NCI-H446 treated with DMSO at 0.1 percent for 48 hours (cell line): ENCODE measurements around the gene FANCM.

Source experiments
- DNase-seq: peaks from one replicate; lab custom pipeline; 2025; lab: John Stamatoyannopoulos, UW

FANCM gene, protein sequence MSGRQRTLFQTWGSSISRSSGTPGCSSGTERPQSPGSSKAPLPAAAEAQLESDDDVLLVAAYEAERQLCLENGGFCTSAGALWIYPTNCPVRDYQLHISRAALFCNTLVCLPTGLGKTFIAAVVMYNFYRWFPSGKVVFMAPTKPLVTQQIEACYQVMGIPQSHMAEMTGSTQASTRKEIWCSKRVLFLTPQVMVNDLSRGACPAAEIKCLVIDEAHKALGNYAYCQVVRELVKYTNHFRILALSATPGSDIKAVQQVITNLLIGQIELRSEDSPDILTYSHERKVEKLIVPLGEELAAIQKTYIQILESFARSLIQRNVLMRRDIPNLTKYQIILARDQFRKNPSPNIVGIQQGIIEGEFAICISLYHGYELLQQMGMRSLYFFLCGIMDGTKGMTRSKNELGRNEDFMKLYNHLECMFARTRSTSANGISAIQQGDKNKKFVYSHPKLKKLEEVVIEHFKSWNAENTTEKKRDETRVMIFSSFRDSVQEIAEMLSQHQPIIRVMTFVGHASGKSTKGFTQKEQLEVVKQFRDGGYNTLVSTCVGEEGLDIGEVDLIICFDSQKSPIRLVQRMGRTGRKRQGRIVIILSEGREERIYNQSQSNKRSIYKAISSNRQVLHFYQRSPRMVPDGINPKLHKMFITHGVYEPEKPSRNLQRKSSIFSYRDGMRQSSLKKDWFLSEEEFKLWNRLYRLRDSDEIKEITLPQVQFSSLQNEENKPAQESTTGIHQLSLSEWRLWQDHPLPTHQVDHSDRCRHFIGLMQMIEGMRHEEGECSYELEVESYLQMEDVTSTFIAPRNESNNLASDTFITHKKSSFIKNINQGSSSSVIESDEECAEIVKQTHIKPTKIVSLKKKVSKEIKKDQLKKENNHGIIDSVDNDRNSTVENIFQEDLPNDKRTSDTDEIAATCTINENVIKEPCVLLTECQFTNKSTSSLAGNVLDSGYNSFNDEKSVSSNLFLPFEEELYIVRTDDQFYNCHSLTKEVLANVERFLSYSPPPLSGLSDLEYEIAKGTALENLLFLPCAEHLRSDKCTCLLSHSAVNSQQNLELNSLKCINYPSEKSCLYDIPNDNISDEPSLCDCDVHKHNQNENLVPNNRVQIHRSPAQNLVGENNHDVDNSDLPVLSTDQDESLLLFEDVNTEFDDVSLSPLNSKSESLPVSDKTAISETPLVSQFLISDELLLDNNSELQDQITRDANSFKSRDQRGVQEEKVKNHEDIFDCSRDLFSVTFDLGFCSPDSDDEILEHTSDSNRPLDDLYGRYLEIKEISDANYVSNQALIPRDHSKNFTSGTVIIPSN (N-terminal part only)

DNA sequence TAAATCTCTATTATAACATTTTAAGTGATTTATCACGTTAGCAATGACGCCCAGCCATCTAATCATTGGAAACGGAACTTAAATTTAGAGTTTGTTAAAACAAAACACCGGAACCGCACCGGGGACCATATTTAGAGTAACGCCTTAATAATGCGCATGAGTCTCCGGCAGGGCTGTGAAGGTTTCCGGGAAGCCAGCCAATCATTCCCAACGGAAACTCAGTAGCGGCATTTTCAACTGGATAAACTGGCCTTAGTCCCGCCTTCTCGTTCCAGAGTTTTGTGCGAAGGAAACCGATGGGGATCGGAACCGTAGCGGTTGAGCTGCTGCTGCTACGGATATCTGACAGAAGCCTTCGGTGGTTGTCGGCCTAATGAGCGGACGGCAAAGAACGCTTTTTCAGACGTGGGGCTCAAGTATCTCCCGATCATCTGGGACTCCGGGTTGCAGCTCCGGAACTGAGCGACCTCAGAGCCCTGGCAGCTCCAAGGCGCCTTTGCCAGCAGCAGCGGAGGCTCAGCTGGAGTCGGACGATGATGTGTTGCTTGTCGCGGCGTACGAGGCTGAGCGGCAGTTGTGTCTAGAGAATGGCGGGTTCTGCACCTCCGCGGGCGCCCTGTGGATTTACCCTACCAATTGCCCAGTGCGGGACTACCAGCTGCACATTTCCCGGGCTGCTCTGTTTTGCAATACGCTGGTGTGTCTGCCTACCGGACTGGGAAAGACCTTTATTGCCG lies at the start of gene FANCM:
Gene FANCM, plus strand, starts transcription at position 272 of the 737 bp plus-strand sequence. Its CDS starts 102 bp downstream, at position 374.
- peak; percentile 96 for DNase-seq

- DNase-seq: no peak
These were observed 45.9 kb upstream of the FANCM start for GRCh38 chr14:45089813-45090212.

- no peak for DNase-seq
These were observed 44.0 kb upstream of the FANCM start for GRCh38 chr14:45091710-45092109.

GRCh38 chr14:45094275-45094674 lies 41.5 kb upstream of the FANCM start:
- DNase-seq: no peak

DNA sequence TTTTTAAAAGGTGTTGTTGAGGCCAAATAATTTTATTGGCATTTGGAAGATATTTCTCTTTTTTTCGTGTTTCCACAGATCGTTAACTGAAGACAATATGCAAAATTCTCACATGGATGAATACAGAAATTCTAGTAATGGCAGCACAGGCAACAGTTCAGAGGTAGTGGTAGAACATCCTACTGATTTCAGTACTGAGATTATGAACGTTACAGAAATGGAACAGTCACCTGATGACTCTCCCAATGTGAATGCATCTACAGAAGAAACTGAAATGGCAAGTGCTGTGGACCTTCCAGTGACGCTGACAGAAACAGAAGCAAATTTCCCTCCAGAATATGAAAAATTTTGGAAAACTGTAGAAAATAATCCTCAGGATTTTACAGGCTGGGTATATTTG lies 40.6 kb upstream of the FANCM start:
- no peak for DNase-seq

DNA sequence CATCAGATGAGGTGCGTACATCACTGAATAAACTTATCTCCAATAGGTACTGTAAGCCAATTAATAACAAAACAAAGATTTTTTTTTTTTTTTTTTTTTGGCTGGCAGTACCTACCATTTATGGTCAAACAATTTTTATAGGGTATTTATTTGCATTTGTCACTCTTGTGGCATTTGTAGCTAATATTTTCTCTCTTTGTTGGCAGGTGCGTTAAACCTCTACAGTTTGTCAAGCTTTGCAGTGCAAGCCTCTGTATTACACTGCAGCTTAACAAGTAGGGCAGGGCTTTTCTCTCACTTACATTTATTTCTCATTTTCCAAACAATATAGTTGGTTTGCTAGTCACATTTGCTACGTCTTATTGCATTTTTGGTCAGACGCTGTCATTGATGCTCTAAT lies 39.5 kb upstream of the FANCM start:
- DNase-seq: no peak

- no peak for DNase-seq
These were observed 31.9 kb upstream of the FANCM start for GRCh38 chr14:45103806-45104205.

DNA sequence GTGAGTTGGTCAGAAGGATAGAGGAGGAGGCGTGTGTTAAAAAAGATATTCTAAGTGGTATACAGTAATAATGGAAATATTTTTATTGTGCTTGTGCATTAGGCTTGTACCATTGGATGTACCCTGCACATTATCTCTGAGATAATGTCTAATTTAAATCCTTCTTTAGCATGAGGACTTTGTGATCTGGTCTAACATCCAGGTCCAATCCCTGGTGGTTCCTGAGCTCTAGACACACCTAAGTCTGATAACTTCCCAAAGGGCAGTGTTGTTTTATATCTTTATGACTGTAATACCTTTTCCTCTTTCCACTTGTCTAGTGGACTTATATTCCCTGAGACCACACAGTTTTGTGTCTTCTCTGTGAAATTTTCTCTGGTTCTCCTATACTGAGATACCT lies 31.2 kb upstream of the FANCM start:
- no peak for DNase-seq

DNA sequence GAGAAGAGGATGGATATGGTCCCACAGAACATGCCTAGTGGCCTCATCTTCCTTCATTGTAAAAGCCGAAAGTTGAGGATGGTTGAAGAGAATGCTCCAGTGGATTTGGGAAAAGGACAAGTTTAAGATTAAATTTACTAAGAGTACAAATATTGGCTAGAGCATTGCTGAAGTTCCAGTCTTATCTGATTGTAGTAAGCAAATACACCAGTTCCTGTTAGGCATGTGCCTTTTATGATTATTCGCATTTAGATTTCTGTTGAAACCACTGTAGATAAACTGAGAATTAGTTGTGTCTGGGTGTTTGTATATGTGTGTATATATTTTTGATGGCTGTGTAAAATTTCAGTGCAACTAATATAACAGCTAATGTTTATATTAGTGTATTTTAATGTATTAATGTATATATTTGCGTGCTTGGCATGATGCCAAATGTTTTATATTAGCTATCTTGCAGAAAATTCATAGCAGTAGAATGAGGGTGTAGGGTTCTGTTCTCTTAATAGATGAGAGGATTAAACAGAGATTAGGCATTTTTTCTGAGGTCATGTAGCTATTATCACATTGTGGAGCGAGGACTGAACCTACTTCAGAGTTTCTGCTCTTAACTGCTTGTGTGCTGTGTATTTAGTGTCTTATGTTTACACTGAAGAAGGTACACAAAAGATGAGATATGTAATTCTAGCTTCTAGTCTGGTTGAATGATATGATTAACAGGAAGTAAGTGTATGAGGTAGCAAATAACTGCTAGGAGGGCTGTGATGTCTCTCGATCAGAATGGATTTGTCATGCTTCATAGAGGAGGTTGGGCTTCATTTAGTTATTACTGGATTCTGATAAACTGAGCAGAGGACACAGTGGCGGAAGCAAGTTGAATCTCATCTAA lies 22.6 kb upstream of the FANCM start:
- DNase-seq: no peak

- DNase-seq: no peak
These were observed 21.4 kb upstream of the FANCM start for GRCh38 chr14:45114327-45114726.

- DNase-seq: no peak
These were observed 17.1 kb upstream of the FANCM start for GRCh38 chr14:45118594-45118993.

DNA sequence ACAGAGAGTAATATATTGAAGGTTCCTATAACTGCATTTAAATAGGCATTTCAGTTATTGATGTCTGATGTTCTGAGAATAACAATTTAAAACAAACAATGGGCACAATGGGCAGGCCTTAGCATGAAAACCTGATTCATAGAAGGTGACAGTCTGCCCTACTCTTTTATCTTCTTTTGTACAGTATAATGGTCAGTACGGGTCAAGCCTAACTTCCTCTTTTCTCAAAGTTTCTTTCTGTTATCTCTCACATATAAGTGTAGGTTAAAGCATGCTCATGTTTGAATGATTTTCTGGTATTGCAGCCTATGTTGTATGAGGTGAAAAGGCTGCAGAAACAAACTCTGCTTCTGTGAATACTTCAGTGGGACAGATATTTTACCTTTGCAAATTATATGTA lies 15.6 kb upstream of the FANCM start:
- no peak for DNase-seq

- DNase-seq: no peak
These were observed 12.5 kb upstream of the FANCM start for GRCh38 chr14:45123271-45123670.

DNA sequence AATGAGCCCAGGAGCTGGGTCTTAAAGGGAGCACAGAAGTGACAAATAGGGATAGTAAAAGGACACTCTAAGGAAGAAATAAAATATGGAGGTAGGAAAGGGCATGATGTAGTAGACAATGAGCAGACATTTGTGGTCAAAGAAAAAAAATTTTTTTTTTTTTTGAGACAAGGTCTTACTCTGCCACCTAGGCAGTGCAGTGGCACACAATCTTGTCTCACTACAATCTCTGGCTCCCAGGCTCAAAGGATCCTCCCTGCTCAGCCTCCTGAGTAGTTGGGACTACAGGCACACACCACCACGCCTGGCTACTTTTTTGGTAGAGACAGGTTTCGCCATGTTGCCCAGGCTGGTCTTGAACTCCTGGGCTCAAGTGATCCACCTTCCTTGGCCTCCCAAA lies 10.0 kb upstream of the FANCM start:
- DNase-seq: no peak

DNA sequence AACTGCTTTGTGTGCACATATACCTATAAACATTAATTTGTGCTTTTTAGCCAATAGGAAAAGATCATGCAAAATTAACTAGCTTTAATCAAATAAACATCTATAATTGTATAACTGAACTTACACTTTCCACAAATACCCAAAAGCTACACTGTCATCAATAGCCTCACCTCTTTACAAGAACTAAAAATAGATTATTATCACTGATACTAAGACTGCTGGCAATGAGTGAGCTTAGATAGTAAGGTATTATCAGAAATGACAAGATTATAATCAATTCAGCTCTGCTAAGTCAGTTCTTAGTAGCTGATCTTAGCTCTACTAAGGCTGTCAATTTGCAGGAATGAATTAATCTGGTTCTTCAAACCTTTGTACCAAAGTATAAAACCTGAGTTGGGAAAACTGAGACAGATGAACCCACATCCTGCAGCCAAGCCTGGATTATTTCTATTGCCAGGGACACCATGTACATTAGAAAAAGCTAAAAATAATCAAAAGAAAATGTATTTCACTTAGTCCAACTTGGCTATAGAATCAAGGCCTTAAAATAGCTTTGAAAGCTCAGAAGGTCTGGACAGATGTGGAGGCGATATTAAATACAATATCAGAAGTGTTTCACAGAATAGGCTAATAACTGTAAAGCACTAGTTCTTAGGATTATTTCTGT lies 6.6 kb upstream of the FANCM start:
- no peak for DNase-seq

DNA sequence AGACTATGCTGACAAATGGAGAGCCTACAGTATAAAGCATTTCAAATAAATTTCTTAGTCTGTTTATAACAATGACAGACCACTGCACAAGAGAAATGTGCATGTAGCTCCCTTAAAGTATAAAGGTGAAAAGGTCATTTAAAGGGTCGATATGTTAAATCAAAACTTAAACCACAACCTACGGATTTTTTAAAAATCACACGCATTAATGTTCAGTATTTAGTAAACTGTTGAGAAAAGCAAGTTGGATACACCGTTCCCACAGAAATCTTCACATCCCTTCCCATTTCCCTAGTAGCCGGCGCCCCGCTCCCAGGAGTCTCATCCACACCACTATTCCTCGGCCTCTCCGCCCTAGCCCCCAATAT lies 2.1 kb upstream of the FANCM start:
- DNase-seq: no peak

- peak; percentile 99 for DNase-seq
These were observed 1.4 kb upstream of the FANCM start, which contains the start of gene FKBP3 for GRCh38 chr14:45134051-45134958. FKBP3 (minus strand) TSS chr14:45134481; CDS start chr14:45134456, 25 bp downstream.

DNA sequence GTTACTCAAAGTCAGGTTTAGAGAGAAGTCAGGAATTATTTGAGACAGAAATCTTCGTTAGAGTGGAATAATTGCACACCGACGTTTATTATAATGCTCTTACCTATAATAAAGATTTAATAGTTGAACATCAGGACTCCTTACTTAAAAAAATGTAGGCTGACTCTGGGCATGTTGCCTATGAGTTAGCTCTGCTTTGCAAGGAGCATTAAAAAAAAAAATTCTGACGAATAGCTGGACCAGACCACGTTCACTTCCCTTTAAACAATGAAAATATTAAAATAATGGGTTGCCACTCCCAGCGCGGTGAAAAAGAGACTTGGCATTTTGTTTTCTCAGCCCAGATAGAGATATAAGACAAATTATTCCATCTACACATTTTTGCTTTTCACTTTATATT lies 574 bp upstream of the FANCM start:
- peak; percentile 45 for DNase-seq

DNA sequence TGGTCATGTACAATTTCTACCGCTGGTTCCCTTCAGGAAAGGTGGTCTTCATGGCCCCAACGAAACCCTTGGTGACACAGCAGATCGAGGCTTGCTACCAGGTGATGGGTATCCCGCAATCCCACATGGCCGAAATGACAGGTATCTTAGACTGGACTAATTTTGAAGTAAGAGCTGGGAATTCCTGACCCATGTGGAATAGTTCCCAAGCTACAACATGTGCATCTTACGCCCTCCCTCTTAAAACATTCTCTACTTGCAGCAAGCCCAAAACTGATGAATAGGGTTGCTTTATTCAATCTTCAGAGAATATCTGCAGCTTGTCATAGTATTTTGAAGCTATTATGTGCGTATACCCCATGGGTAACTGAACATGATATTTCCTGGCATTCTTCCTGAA lies 669 bp downstream of the FANCM start:
- DNase-seq: no peak
